HCT116 (cell line): ENCODE measurements around the gene CDKN2B-AS1. TPM values are rescaled to one million over a fixed set of nuclear protein-coding genes. Genes with fewer than 3 reads are reported as not detected.

Experiments
- ATAC-seq: fragments of 200-7000 bp; cut with Tn5 transposase; 2 replicates; pipeline ENCODE4 v1.9.1; 2020; ENCODE audit warnings: mild to moderate bottlenecking, moderate library complexity
- BruUV-seq: library from RNA; stranded (reverse); fragments of 400-500 nt; replicated peaks from 2 replicates; lab custom pipeline; 2021; lab: Mats Ljungman, UMichigan
- CTCF ChIA-PET: fragments of 300-600 bp; sonication (Branson Sonifier 250); formaldehyde crosslinking; loops from one replicate; lab custom pipeline; 2021; ENCODE audit warnings: antibody characterized with exemption; lab: Charles Lee
- POLR2A ChIA-PET: fragments of 300-600, 350-600 bp; sonication (Branson Sonifier 250); formaldehyde crosslinking; loops from one replicate; lab custom pipeline; 2021; ENCODE audit warnings: antibody characterized with exemption; lab: Charles Lee
- RAD21 ChIA-PET, 2 experiments: fragments of 300-600 bp; sonication (Branson Sonifier 250); formaldehyde crosslinking; loops; one replicate each; lab custom pipeline; 2023; ENCODE audit warnings: low total read pairs in 2 of 2; ENCODE audit not compliant: uncharacterized antibody in 2 of 2, unreplicated experiment in 2 of 2, low non-redundant PET in 1 of 2; lab: Charles Lee
- DNase-seq: peaks from one replicate; pipeline ENCODE4 v3.0.0-alpha.2; 2010; ENCODE audit warnings: low read depth, low spot score
- H2AFZ ChIP-seq: fragments of 200-600 bp; shearing (Covaris generic), sonication (generic); 2 replicates; pipeline ENCODE4 v1.6.1; 2017; ENCODE audit warnings: low read depth, mixed run types, mixed read lengths, antibody characterized with exemption, low read length; ENCODE audit not compliant: poor library complexity, severe bottlenecking
- H3K27ac ChIP-seq: 2 replicates; pipeline ENCODE4 v1.5.1; 2012; ENCODE audit warnings: low read depth, low read length
- H3K27me3 ChIP-seq: fragments of 200-600 bp; sonication (generic); 2 replicates; pipeline ENCODE4 v1.6.1; 2016; ENCODE audit warnings: mixed run types, low read length, mixed read lengths; ENCODE audit not compliant: insufficient read depth
- H3K36me3 ChIP-seq, 2 experiments: fragments of 200-500 bp in 1 of 2; fragments of 200-600 bp in 1 of 2; sonication (Bioruptor generic) in 1 of 2; sonication (generic) in 1 of 2; 2 replicates each; pipeline versions ENCODE4 v1.5.1 to v1.6.1; 2014 to 2016; ENCODE audit warnings: low read length in 2 of 2, inconsistent platforms in 1 of 2, mixed read lengths in 1 of 2, mixed run types in 1 of 2; ENCODE audit not compliant: insufficient read depth in 2 of 2, control insufficient read depth in 1 of 2
- H3K4me1 ChIP-seq, 2 experiments: fragments of 200-600 bp in 1 of 2; sonication (generic) in 1 of 2; 2 replicates each; pipeline versions ENCODE4 v1.5.1 to v1.6.1; 2012 to 2017; ENCODE audit warnings: low read length in 2 of 2, inconsistent platforms in 1 of 2, mild to moderate bottlenecking in 1 of 2, mixed read lengths in 1 of 2, mixed run types in 1 of 2, moderate library complexity in 1 of 2; ENCODE audit not compliant: insufficient read depth in 2 of 2, control insufficient read depth in 1 of 2
- H3K4me2 ChIP-seq: fragments of 200-600 bp; sonication (generic); 2 replicates; pipeline ENCODE4 v1.6.1; 2017; ENCODE audit warnings: mixed run types, low read length, mixed read lengths
- H3K4me3 ChIP-seq, 2 experiments: fragments of 200-600 bp in 1 of 2; sonication (generic) in 1 of 2; replicated peaks in 1 of 2; 2 replicates each; pipeline ENCODE4 v1.5.1; 2011 to 2016; ENCODE audit warnings: low read length in 2 of 2, control low read depth in 1 of 2, low read depth in 1 of 2, mild to moderate bottlenecking in 1 of 2, mixed read lengths in 1 of 2, mixed run types in 1 of 2
- H3K79me2 ChIP-seq: fragments of 200-600 bp; sonication (generic); 2 replicates; pipeline ENCODE4 v1.6.1; 2017; ENCODE audit warnings: mild to moderate bottlenecking, mixed run types, low read length, moderate library complexity, mixed read lengths; ENCODE audit not compliant: insufficient read depth
- H3K9ac ChIP-seq: fragments of 200-600 bp; sonication (generic); 2 replicates; pipeline ENCODE4 v1.6.1; 2016; ENCODE audit warnings: low read length, mixed read lengths
- H3K9me2 ChIP-seq: fragments of 200-600 bp; sonication (generic), shearing (Covaris generic); 2 replicates; pipeline ENCODE4 v1.6.1; 2017; ENCODE audit warnings: mixed run types, mild to moderate bottlenecking, moderate library complexity; ENCODE audit not compliant: insufficient read depth
- H3K9me3 ChIP-seq, 2 experiments: fragments of 200-500 bp in 1 of 2; fragments of 200-600 bp in 1 of 2; sonication (Bioruptor generic) in 1 of 2; sonication (generic) in 1 of 2; 2 replicates each; pipeline ENCODE4 v1.6.1; 2014 to 2017; ENCODE audit warnings: low read length in 2 of 2, mixed read lengths in 2 of 2, inconsistent platforms in 1 of 2, low read depth in 1 of 2, mild to moderate bottlenecking in 1 of 2, mixed run types in 1 of 2, moderate library complexity in 1 of 2; ENCODE audit not compliant: control insufficient read depth in 1 of 2, insufficient read depth in 1 of 2
- H4K20me1 ChIP-seq: fragments of 200-600 bp; sonication (generic), shearing (Covaris generic); 2 replicates; pipeline ENCODE4 v1.6.1; 2017; ENCODE audit warnings: mixed run types, mild to moderate bottlenecking, moderate library complexity; ENCODE audit not compliant: insufficient read depth
- CTCF ChIP-seq, 3 experiments: fragments of 200-600 bp in 1 of 3; sonication (generic) in 1 of 3; IDR thresholded peaks in 2 of 3; conservative IDR thresholded peaks in 1 of 3; 2 replicates each; pipeline ENCODE4 v1.5.1; 2012 to 2017; ENCODE audit warnings: low read depth in 2 of 3, low read length in 2 of 3, antibody characterized with exemption in 1 of 3, borderline replicate concordance in 1 of 3, control low read depth in 1 of 3, mild to moderate bottlenecking in 1 of 3, mixed read lengths in 1 of 3, mixed run types in 1 of 3, moderate library complexity in 1 of 3; ENCODE audit not compliant: insufficient read depth in 1 of 3
- EZH2phosphoT487 ChIP-seq: fragments of 200-600 bp; IDR thresholded peaks from 2 replicates; pipeline ENCODE4 v1.6.1; 2018; ENCODE audit warnings: antibody characterized with exemption, borderline replicate concordance
- JUND ChIP-seq: IDR thresholded peaks from 2 replicates; pipeline ENCODE4 v1.6.1; 2012
- POLR2AphosphoS5 ChIP-seq: IDR thresholded peaks from 2 replicates; pipeline ENCODE4 v1.6.1; 2011; ENCODE audit warnings: mild to moderate bottlenecking, low read depth, low read length, moderate library complexity
- RAD21 ChIP-seq: IDR thresholded peaks from 2 replicates; pipeline ENCODE4 v1.6.1; 2012; ENCODE audit warnings: low read depth, mild to moderate bottlenecking
- SIN3A ChIP-seq: IDR thresholded peaks from 2 replicates; pipeline ENCODE4 v1.6.1; 2012; ENCODE audit warnings: low read depth
- TCF7L2 ChIP-seq: IDR thresholded peaks from 2 replicates; pipeline ENCODE4 v1.7.0; 2011; ENCODE audit warnings: borderline replicate concordance, inconsistent platforms; ENCODE audit not compliant: insufficient read depth, insufficient read length; ENCODE audit errors: extremely low read depth
- ZBTB33 ChIP-seq: IDR thresholded peaks from 2 replicates; pipeline ENCODE4 v1.6.1; 2011; ENCODE audit warnings: mild to moderate bottlenecking, low read length, moderate library complexity; ENCODE audit not compliant: insufficient replicate concordance; ENCODE audit errors: extremely low read depth
- intact Hi-C: fragments of 100-400 bp; cut with micrococcal nuclease; formaldehyde crosslinking; loops from 2 replicates; pipeline ENCODE4 v1.10.0; 2022
- total RNA-seq: library from RNA; stranded (reverse); gene quantifications from one replicate; pipeline ENCODE4 v1.2.1, GENCODE V29; 2021; ENCODE audit not compliant: unreplicated experiment

CDKN2B-AS1 gene
- total RNA-seq, 1 experiment from 2014 or later = 1.7 TPM

GRCh38 chr9:21983561-21983935, 11.0 kb upstream of the CDKN2B-AS1 start:
- H4K20me1 ChIP-seq = no peaks in the 10 kb centered on the region
- ATAC-seq (no peak), DNase-seq (no peak)
- no peaks in the 10 kb centered on the region for H3K9me2 ChIP-seq
- intact Hi-C loops = no loop called here
- no peaks in the 10 kb centered on the region for H3K27me3 ChIP-seq
- ChIA-PET CTCF (interaction anchor here (0.5 to 1.8 kb wide), 2 partner anchors 24 to 136 kb away, joined by 3 to 5 read pairs; no protein-coding TSS in a partner anchor), POLR2A (interaction anchor here (1.2 kb wide), 1 partner anchor 25 kb away, joined by 3 read pairs; the partner anchor contains the start of gene CDKN2B), RAD21 (no interaction called here)
- H3K79me2 ChIP-seq = peaks cover 10% of the 10 kb centered on the region
- no peak overlapping the region for H2AFZ ChIP-seq
- no peaks in the 10 kb centered on the region for H3K36me3 ChIP-seq
- H3K4me2 ChIP-seq = no peak overlapping the region
- H3K9me3 ChIP-seq = no peaks in the 10 kb centered on the region
- H3K4me3 ChIP-seq = no peak overlapping the region
- no peak for TF ChIP-seq CTCF (IDR thresholded peaks at IDR 0.05 in 2 of 3, conservative IDR thresholded peaks at IDR 0.05 in 1 of 3; ENCODE audit: borderline replicate concordance in 1 of 3, insufficient read depth in 1 of 3, low read depth in 2 of 3, low read length in 2 of 3)
- H3K9ac ChIP-seq = no peak overlapping the region
- H3K27ac ChIP-seq = no peak overlapping the region
- no TSS peak for BruUV-seq
- no peaks in the 10 kb centered on the region for H3K4me1 ChIP-seq

GRCh38 chr9:21984101-21984500, 10.5 kb upstream of the CDKN2B-AS1 start:
- Histone ChIP-seq H3K4me2 (no peak overlapping the region), H3K36me3 (no peaks in the 10 kb centered on the region), H3K9me3 (no peaks in the 10 kb centered on the region), H3K9ac (no peak overlapping the region), H3K79me2 (peaks cover 16% of the 10 kb centered on the region), H3K27me3 (no peaks in the 10 kb centered on the region), H3K4me1 (no peaks in the 10 kb centered on the region), H3K27ac (no peak overlapping the region), H3K9me2 (no peaks in the 10 kb centered on the region), H4K20me1 (no peaks in the 10 kb centered on the region), H2AFZ (no peak overlapping the region), H3K4me3 (no peak overlapping the region)
- intact Hi-C loops = no loop called here
- ATAC-seq (no peak), DNase-seq (no peak)
- ChIA-PET RAD21 (no interaction called here), POLR2A (no interaction called here), CTCF (interaction anchor here (0.5 to 1.8 kb wide), 2 partner anchors 24 to 135 kb away, joined by 3 to 5 read pairs; no protein-coding TSS in a partner anchor)
- TF ChIP-seq SIN3A = no peak
- no peak for TF ChIP-seq TCF7L2
- no peak for TF ChIP-seq ZBTB33
- no peak for TF ChIP-seq JUND
- TF ChIP-seq POLR2AphosphoS5 = no peak
- no peak for TF ChIP-seq EZH2phosphoT487
- TF ChIP-seq RAD21 = no peak
- no TSS peak for BruUV-seq
